Colonic mucosa (tissue), 4 donors: ENCODE data around the gene CNPY2. TPM values are rescaled to one million over a fixed set of nuclear protein-coding genes. Genes with fewer than 3 reads are reported as not detected.

ENCODE experiments used
- DNase-seq: peaks from one replicate; pipeline ENCODE4 v3.0.0-alpha.2; 2020
- H3K27ac ChIP-seq: fragments of 200-600 bp; one replicate; pipeline ENCODE4 v1.8.0; 2021
- H3K27me3 ChIP-seq: fragments of 200-600 bp; one replicate; pipeline ENCODE4 v1.8.0; 2021
- H3K36me3 ChIP-seq: fragments of 200-600 bp; one replicate; pipeline ENCODE4 v1.8.0; 2021
- H3K4me1 ChIP-seq: fragments of 200-600 bp; one replicate; pipeline ENCODE4 v1.8.0; 2021; ENCODE audit warnings: mild to moderate bottlenecking
- H3K4me3 ChIP-seq: fragments of 200-600 bp; one replicate; pipeline ENCODE4 v1.8.0; 2021
- H3K9ac ChIP-seq, 2 donors: one replicate each; pipeline ENCODE4 v1.7.0; 2013; ENCODE audit warnings: control low read depth in 2 of 2, low read depth in 2 of 2, low read length in 2 of 2
- H3K9me3 ChIP-seq: fragments of 200-600 bp; one replicate; pipeline ENCODE4 v1.8.0; 2021
- CTCF ChIP-seq: fragments of 200-600 bp; IDR thresholded peaks from one replicate; pipeline ENCODE4 v1.8.0; 2022; ENCODE audit warnings: antibody characterized with exemption, mild to moderate bottlenecking
- intact Hi-C: fragments of 100-400 bp; cut with DNase I; formaldehyde crosslinking; loops from one replicate; pipeline ENCODE4 v1.14.1; 2022
- total RNA-seq, 2 donors: library from RNA; stranded (reverse); fragmentation: NEBNext Ultra II Directional in 1 of 2; extraction: Animal tissue kit (Norgen Biotek cat#: 25700) in 1 of 2; gene quantifications; one replicate each; pipeline ENCODE4 v1.2.1, GENCODE V29; 2021
- donor health status: healthy.
- donor health status: DM: no; HTN: no; CAD: no.
- donor health status: DM: no; HTN: no; CAD: no.

CNPY2 gene
- total RNA-seq, 2 donors from 2014 or later: 76.8 to 144 TPM

- intact Hi-C loops: no loop called here
- Histone ChIP-seq H3K4me3 (no peak overlapping the region), H3K27me3 (no peaks in the 10 kb centered on the region), H3K27ac (no peak overlapping the region), H3K4me1 (peaks cover 5% of the 10 kb centered on the region), H3K36me3 (no peaks in the 10 kb centered on the region), H3K9ac (no peak overlapping the region), H3K9me3 (no peaks in the 10 kb centered on the region)
- no peak for TF ChIP-seq CTCF
- DNase-seq: no peak
Observed at GRCh38 chr12:56260921-56261320, 54.9 kb downstream of the CNPY2 start.

GRCh38 chr12:56260380-56260779 is 55.4 kb downstream of the CNPY2 start:
- H3K9me3 ChIP-seq: no peaks in the 10 kb centered on the region
- no peak for TF ChIP-seq CTCF
- intact Hi-C loops: no loop called here
- no peak overlapping the region for H3K4me3 ChIP-seq
- H3K4me1 ChIP-seq: peaks cover 5% of the 10 kb centered on the region
- no peak overlapping the region for H3K9ac ChIP-seq
- no peaks in the 10 kb centered on the region for H3K36me3 ChIP-seq
- no peak for DNase-seq
- no peak overlapping the region for H3K27ac ChIP-seq
- no peaks in the 10 kb centered on the region for H3K27me3 ChIP-seq

Other genes with a start within 250 kb of the CNPY2 start
- 100 to 1,000 TPM; 158 to 206 TPM for gene ERBB3, start 235.8 kb downstream of the CNPY2 start, total RNA-seq
- gene PA2G4, start 211.4 kb downstream of the CNPY2 start, total RNA-seq: 100 to 1,000 TPM in 1 of 2 donors, 10 to 100 TPM in 1; 69.6 to 155 TPM
- gene RPL41, start 199.4 kb downstream of the CNPY2 start, total RNA-seq: 1,000 to 10,000 TPM; 3,248 to 3,669 TPM
- 1 to 10 TPM; 3.5 to 6.1 TPM for gene ZC3H10, start 197.7 kb downstream of the CNPY2 start, total RNA-seq
- 10 to 100 TPM; 63.9 to 72.8 TPM for gene ESYT1, start 187.7 kb downstream of the CNPY2 start, total RNA-seq
- gene MYL6B, start 163.4 kb downstream of the CNPY2 start, total RNA-seq: 10 to 100 TPM; 18.6 to 19.1 TPM
- 1,000 to 10,000 TPM; 1,641 to 1,922 TPM for gene MYL6, start 157.6 kb downstream of the CNPY2 start, total RNA-seq
- 10 to 100 TPM; 80.1 to 84.2 TPM for gene SMARCC2, start 126.5 kb downstream of the CNPY2 start, total RNA-seq
- gene RNF41, start 94.1 kb downstream of the CNPY2 start, total RNA-seq: 10 to 100 TPM; 29.0 to 36.0 TPM
- gene NABP2, start 91.6 kb downstream of the CNPY2 start, total RNA-seq: 10 to 100 TPM; 30.3 to 68.4 TPM
- gene SLC39A5, start 85.9 kb downstream of the CNPY2 start, total RNA-seq: 100 to 1,000 TPM; 158 to 163 TPM
- 10 to 100 TPM; 39.3 to 57.7 TPM for gene ANKRD52, start 57.6 kb downstream of the CNPY2 start, total RNA-seq
- 1 to 10 TPM; 4.2 to 4.5 TPM for gene COQ10A, start 49.0 kb downstream of the CNPY2 start, total RNA-seq
- gene CS, start 15.7 kb downstream of the CNPY2 start, total RNA-seq: 100 to 1,000 TPM; 367 to 437 TPM
- gene PAN2, start 18.0 kb upstream of the CNPY2 start, total RNA-seq: 10 to 100 TPM; 48.1 to 68.0 TPM
- gene IL23A, start 22.9 kb upstream of the CNPY2 start, total RNA-seq: under 1 TPM in 1 of 2 donors, not detected in 1; 0.27 TPM
- 10 to 100 TPM; 62.6 to 63.2 TPM for gene STAT2, start 44.1 kb upstream of the CNPY2 start, total RNA-seq
- gene APOF, start 46.9 kb upstream of the CNPY2 start, total RNA-seq: under 1 TPM in 1 of 2 donors, not detected in 1; 0.15 TPM
- gene TIMELESS, start 133.4 kb upstream of the CNPY2 start, total RNA-seq: 10 to 100 TPM in 1 of 2 donors, 1 to 10 TPM in 1; 9.1 to 36.4 TPM
- not detected for gene MIP, start 138.7 kb upstream of the CNPY2 start, total RNA-seq
- 1 to 10 TPM; 4.0 to 4.2 TPM for gene SPRYD4, start 152.6 kb upstream of the CNPY2 start, total RNA-seq
- gene GLS2, start 172.2 kb upstream of the CNPY2 start, total RNA-seq: 1 to 10 TPM; 1.7 to 3.0 TPM
- 10 to 100 TPM; 16.8 to 42.7 TPM for gene RBMS2, start 205.8 kb upstream of the CNPY2 start, total RNA-seq